HT-29 (cell line): ENCODE data around the gene PRKAR2B. TPM values are rescaled to one million over a fixed set of nuclear protein-coding genes. Genes with fewer than 3 reads are reported as not detected.
"Not testable (repeated sequence)": the region's sequence is repeated elsewhere in the genome, so short reads cannot be mapped to it uniquely, and the experiment has no call there.

Experiments
- DNase-seq: peaks from one replicate; pipeline ENCODE4 v3.0.0-alpha.2; 2015; ENCODE audit warnings: low spot score
- total RNA-seq: library from RNA; depleted of rRNA; stranded (reverse); fragments of >200 nt; shearing (Covaris generic); gene quantifications from 2 replicates; pipeline ENCODE4 v1.2.3, GENCODE V29; 2014

Gene PRKAR2B
- total RNA-seq, 1 experiment from 2014 or later, result not detected

GRCh38 chr7:107047902-107048782, 3.6 kb downstream of the PRKAR2B start:
- no peak for DNase-seq

- DNase-seq, result no peak
These were observed 4.4 kb downstream of the PRKAR2B start for GRCh38 chr7:107048783-107049418.

GRCh38 chr7:107049480-107049879, 5.0 kb downstream of the PRKAR2B start:
- DNase-seq, result no peak

GRCh38 chr7:107049971-107050532, 5.5 kb downstream of the PRKAR2B start:
- no peak for DNase-seq

- no peak for DNase-seq
These were observed 6.9 kb downstream of the PRKAR2B start for GRCh38 chr7:107051376-107051775.

GRCh38 chr7:107054965-107055364, 10.5 kb downstream of the PRKAR2B start:
- DNase-seq, result not testable (repeated sequence)

- DNase-seq, result not testable (repeated sequence)
These were observed 11.6 kb downstream of the PRKAR2B start for GRCh38 chr7:107056058-107056457.

GRCh38 chr7:107056728-107057473, 12.4 kb downstream of the PRKAR2B start:
- DNase-seq, result no peak

GRCh38 chr7:107057474-107057833, 12.9 kb downstream of the PRKAR2B start:
- DNase-seq, result no peak

- no peak for DNase-seq
These were observed 15.0 kb downstream of the PRKAR2B start for GRCh38 chr7:107059468-107059867.

GRCh38 chr7:107063245-107064120, 19.0 kb downstream of the PRKAR2B start:
- DNase-seq, result no peak

GRCh38 chr7:107064255-107064654, 19.8 kb downstream of the PRKAR2B start:
- no peak for DNase-seq

GRCh38 chr7:107065929-107066247, 21.4 kb downstream of the PRKAR2B start:
- DNase-seq, result no peak

- no peak for DNase-seq
These were observed 23.7 kb downstream of the PRKAR2B start for GRCh38 chr7:107068156-107068555.

- DNase-seq, result no peak
These were observed 25.0 kb downstream of the PRKAR2B start for GRCh38 chr7:107069457-107069856.

GRCh38 chr7:107070710-107071109, 26.2 kb downstream of the PRKAR2B start:
- DNase-seq, result no peak

GRCh38 chr7:107071129-107071528, 26.6 kb downstream of the PRKAR2B start:
- no peak for DNase-seq

- DNase-seq, result no peak
These were observed 27.6 kb downstream of the PRKAR2B start for GRCh38 chr7:107072133-107072532.

- no peak for DNase-seq
These were observed 31.5 kb downstream of the PRKAR2B start for GRCh38 chr7:107075863-107076574.
